IMR-90 (cell line): ENCODE measurements around the gene CIRBP. TPM values are rescaled to one million over a fixed set of nuclear protein-coding genes. Genes with fewer than 3 reads are reported as not detected.

Experiments
- ATAC-seq: fragments of 200-7000 bp; cut with Tn5 transposase; 2 replicates; pipeline ENCODE4 v1.9.1; 2020; ENCODE audit warnings: low read depth, mild to moderate bottlenecking, moderate library complexity
- BruUV-seq: library from RNA; stranded (reverse); fragments of 400-500 nt; replicated peaks from 2 replicates; lab custom pipeline; 2021; lab: Mats Ljungman, UMichigan
- CTCF ChIA-PET: fragments of 300-600 bp; formaldehyde crosslinking; extraction: SDS; loops from one replicate; lab custom pipeline; 2021; ENCODE audit warnings: antibody characterized with exemption; lab: Yijun Ruan, JAX
- POLR2A ChIA-PET: fragments of 300-600 bp; sonication (Branson Sonifier 250); formaldehyde crosslinking; loops from one replicate; lab custom pipeline; 2022; ENCODE audit warnings: antibody characterized with exemption; ENCODE audit not compliant: unreplicated experiment; lab: Charles Lee
- DNase-seq: peaks from one replicate; pipeline ENCODE4 v3.0.0; 2013
- H2AFZ ChIP-seq: replicated peaks from 2 replicates; pipeline ENCODE3; 2013; ENCODE audit warnings: low read length, mild to moderate bottlenecking; ENCODE audit not compliant: poor library complexity
- H2AK5ac ChIP-seq: 2 replicates; pipeline ENCODE4 v1.6.1; 2013; ENCODE audit warnings: low read depth, low read length, inconsistent platforms
- H2AK9ac ChIP-seq: replicated peaks from 2 replicates; pipeline ENCODE3; 2013; ENCODE audit warnings: mild to moderate bottlenecking, low read depth, low read length, moderate library complexity; ENCODE audit not compliant: poor library complexity
- H2BK120ac ChIP-seq: 2 replicates; pipeline ENCODE4 v1.6.1; 2013; ENCODE audit warnings: low read depth, low read length, inconsistent platforms
- H2BK15ac ChIP-seq: 3 replicates; pipeline ENCODE4 v1.6.1; 2013; ENCODE audit warnings: low read depth, low read length, inconsistent platforms
- H2BK20ac ChIP-seq: 2 replicates; pipeline ENCODE4 v1.6.1; 2013; ENCODE audit warnings: low read depth, mild to moderate bottlenecking, inconsistent platforms, low read length, moderate library complexity
- H2BK5ac ChIP-seq: 2 replicates; pipeline ENCODE4 v1.6.1; 2013; ENCODE audit warnings: mild to moderate bottlenecking, low read depth, low read length, inconsistent platforms; ENCODE audit not compliant: poor library complexity, severe bottlenecking
- H3K14ac ChIP-seq: replicated peaks from 2 replicates; pipeline ENCODE4 v1.6.1; 2013; ENCODE audit warnings: low read depth, low read length, inconsistent platforms
- H3K18ac ChIP-seq: 2 replicates; pipeline ENCODE4 v1.6.1; 2013; ENCODE audit warnings: low read depth, low read length, control low read depth
- H3K23ac ChIP-seq: 2 replicates; pipeline ENCODE4 v1.6.1; 2013; ENCODE audit warnings: low read depth, low read length, inconsistent platforms
- H3K27ac ChIP-seq: 2 replicates; pipeline ENCODE4 v1.5.1; 2013; ENCODE audit warnings: mild to moderate bottlenecking, control low read depth, low read length; ENCODE audit not compliant: insufficient read depth
- H3K27me3 ChIP-seq: 2 replicates; pipeline ENCODE4 v1.6.1; 2013; ENCODE audit warnings: low read length; ENCODE audit not compliant: control insufficient read depth, insufficient read depth
- H3K36me3 ChIP-seq: 2 replicates; pipeline ENCODE4 v1.6.1; 2013; ENCODE audit warnings: low read length, mixed read lengths; ENCODE audit not compliant: control insufficient read depth, insufficient read depth
- H3K4ac ChIP-seq: 2 replicates; pipeline ENCODE4 v1.6.1; 2013; ENCODE audit warnings: low read depth, low read length, inconsistent platforms
- H3K4me1 ChIP-seq: 2 replicates; pipeline ENCODE4 v1.6.1; 2013; ENCODE audit warnings: low read length, mixed read lengths; ENCODE audit not compliant: control insufficient read depth, insufficient read depth
- H3K4me2 ChIP-seq: 2 replicates; pipeline ENCODE4 v1.6.1; 2013; ENCODE audit warnings: low read depth, mild to moderate bottlenecking, control low read depth, low read length, moderate library complexity
- H3K4me3 ChIP-seq: 2 replicates; pipeline ENCODE4 v1.5.1; 2013; ENCODE audit warnings: low read depth, mild to moderate bottlenecking, control low read depth, low read length, moderate library complexity; ENCODE audit not compliant: insufficient read depth
- H3K56ac ChIP-seq: 2 replicates; pipeline ENCODE4 v1.6.1; 2013; ENCODE audit warnings: low read length, inconsistent platforms; ENCODE audit not compliant: insufficient read depth; ENCODE audit errors: extremely low read depth
- H3K79me1 ChIP-seq, 2 experiments: 2 replicates each; pipeline ENCODE4 v1.6.1; 2013; ENCODE audit warnings: low read length in 2 of 2, inconsistent platforms in 1 of 2, low read depth in 1 of 2
- H3K9ac ChIP-seq: 2 replicates; pipeline ENCODE4 v1.6.1; 2013; ENCODE audit warnings: low read depth, low read length, control low read depth
- H3K9me1 ChIP-seq: 2 replicates; pipeline ENCODE4 v1.6.1; 2013; ENCODE audit warnings: low read length, inconsistent platforms; ENCODE audit not compliant: insufficient read depth
- H3K9me3 ChIP-seq: 2 replicates; pipeline ENCODE4 v1.6.1; 2013; ENCODE audit warnings: low read length; ENCODE audit not compliant: control insufficient read depth, insufficient read depth
- H4K20me1 ChIP-seq: 2 replicates; pipeline ENCODE4 v1.6.1; 2013; ENCODE audit warnings: low read length, inconsistent platforms; ENCODE audit not compliant: insufficient read depth
- H4K5ac ChIP-seq: 2 replicates; pipeline ENCODE4 v1.6.1; 2013; ENCODE audit warnings: mild to moderate bottlenecking, low read depth, low read length, control low read depth
- H4K8ac ChIP-seq, 2 experiments: 2 replicates each; pipeline ENCODE4 v1.6.1; 2013; ENCODE audit warnings: low read depth in 2 of 2, low read length in 2 of 2, control low read depth in 1 of 2, inconsistent platforms in 1 of 2
- H4K91ac ChIP-seq: 2 replicates; pipeline ENCODE4 v1.6.1; 2013; ENCODE audit warnings: low read depth, low read length, inconsistent platforms; ENCODE audit not compliant: insufficient read depth
- FOS ChIP-seq: fragments of 150-350 bp; IDR thresholded peaks from 2 replicates; pipeline ENCODE4 v1.6.1; 2016; ENCODE audit warnings: low read depth, low read length
- NFE2L2 ChIP-seq: fragments of 150-350 bp; IDR thresholded peaks from 2 replicates; pipeline ENCODE4 v1.6.1; 2016; ENCODE audit warnings: low read depth, mild to moderate bottlenecking, low read length
- SMC3 ChIP-seq: fragments of 150-350 bp; IDR thresholded peaks from 2 replicates; pipeline ENCODE4 v1.6.1; 2016; ENCODE audit warnings: low read depth, mild to moderate bottlenecking, antibody characterized with exemption, low read length, moderate library complexity
- WGBS, 2 experiments: methylation state at CpG; one replicate each; pipeline versions ENCODE4 v1.1.5 to v1.1.7; 2013; ENCODE audit warnings: missing lambda C conversion rate in 2 of 2; ENCODE audit not compliant: insufficient read length in 1 of 2; ENCODE audit errors: extremely low coverage in 2 of 2; 5-methylcytosine and 5-hydroxymethylcytosine counted together
- dilution Hi-C: fragments of 300-500 bp; cut with HindIII; formaldehyde crosslinking; loops from one replicate; pipeline ENCODE4 v1.14.3; 2018; ENCODE audit warnings: low sequenced_read_pairs; ENCODE audit not compliant: unreplicated experiment
- in situ Hi-C: fragments of 300-500 bp; cut with MboI; formaldehyde crosslinking; loops from 3 replicates; pipeline ENCODE4 v1.14.3; 2019; ENCODE audit warnings: low sequenced_read_pairs, inconsistent platforms, mixed read lengths
- intact Hi-C: fragments of 100-400 bp; cut with micrococcal nuclease; formaldehyde crosslinking; loops from 2 replicates; pipeline ENCODE4 v1.10.0; 2022
- polyA plus RNA-seq, 3 experiments: library from polyadenylated mRNA; depleted of rRNA; stranded (reverse); fragments of >200 nt; gene quantifications; 2 replicates each; pipeline ENCODE4 v1.2.3, GENCODE V29; 2012; ENCODE audit warnings: low replicate concordance in 1 of 3
- total RNA-seq: library from RNA; depleted of rRNA; stranded (reverse); fragments of >200 nt; gene quantifications from 2 replicates; pipeline ENCODE4 v1.2.3, GENCODE V29; 2012

CIRBP gene
- total and polyA plus RNA-seq, 2 of the 4 experiments (the other 2 are of a cell fraction) = 299 to 542 TPM

DNA sequence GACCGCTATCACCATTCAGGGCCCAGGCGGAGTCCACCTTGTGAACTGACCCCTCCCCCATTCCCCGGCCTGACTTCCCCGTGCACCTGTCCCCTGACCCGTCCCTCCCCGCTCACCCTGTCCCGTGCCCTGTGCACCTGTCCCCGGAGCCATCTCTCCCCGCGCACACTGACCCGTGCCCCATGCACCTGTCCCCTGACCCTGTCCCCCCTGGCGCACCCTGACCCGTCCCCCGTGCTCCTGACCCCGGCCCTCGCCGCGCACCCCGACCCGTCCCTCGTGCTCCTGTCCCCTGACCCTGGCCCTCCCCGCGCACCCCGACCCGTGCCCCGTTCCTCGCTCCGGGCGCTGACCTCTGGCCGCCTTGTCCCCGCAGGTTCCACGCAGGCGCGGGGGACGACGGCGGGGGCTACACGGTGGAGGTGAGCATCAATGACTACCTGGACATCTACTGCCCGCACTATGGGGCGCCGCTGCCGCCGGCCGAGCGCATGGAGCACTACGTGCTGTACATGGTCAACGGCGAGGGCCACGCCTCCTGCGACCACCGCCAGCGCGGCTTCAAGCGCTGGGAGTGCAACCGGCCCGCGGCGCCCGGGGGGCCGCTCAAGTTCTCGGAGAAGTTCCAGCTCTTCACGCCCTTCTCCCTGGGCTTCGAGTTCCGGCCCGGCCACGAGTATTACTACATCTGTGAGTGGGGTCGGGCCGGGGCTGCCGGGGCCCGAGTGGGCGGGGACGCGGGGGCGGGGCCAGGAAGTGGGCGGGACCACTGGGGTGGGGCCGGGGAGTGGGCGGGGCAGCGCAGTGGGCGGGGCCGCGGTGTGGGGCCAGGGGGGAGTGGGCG is 26.3 kb downstream of the CIRBP start (continued):
- TF ChIP-seq FOS = no peak

DNA sequence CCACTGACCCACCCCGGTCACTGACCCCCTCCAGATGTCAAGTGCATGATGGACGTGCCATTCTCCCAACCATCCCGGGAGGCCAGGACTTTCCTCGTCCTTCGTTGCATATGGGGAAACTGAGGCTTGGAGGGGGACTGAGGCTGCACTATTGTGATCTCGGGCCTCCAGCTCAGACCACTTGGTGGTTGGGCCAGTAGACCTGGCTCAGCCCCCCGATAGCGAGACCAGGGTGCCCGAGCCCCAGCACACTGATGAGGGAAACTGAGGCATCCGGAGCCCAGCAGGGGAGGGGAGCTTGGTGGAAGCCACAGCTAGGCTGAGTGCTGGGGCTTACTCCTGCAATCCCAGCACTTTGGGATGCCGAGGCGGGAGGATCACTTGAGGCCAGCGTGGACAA is 26.9 kb downstream of the CIRBP start:
- Histone ChIP-seq H4K20me1 (no peaks in the 10 kb centered on the region), H3K4me1 (peaks cover 3% of the 10 kb centered on the region; the same call in 1 of the 2 replicates), H2BK120ac (no peak overlapping the region), H2AFZ (no peak overlapping the region), H4K91ac (no peak overlapping the region), H3K14ac (no peak overlapping the region), H3K9me3 (no peaks in the 10 kb centered on the region), H3K9ac (no peak overlapping the region), H3K36me3 (no peaks in the 10 kb centered on the region), H3K27ac (no peak overlapping the region), H3K18ac (no peak overlapping the region), H3K23ac (no peak overlapping the region), H3K9me1 (no peaks in the 10 kb centered on the region), H3K4me3 (no peak overlapping the region), H3K56ac (no peak overlapping the region), H3K4me2 (no peak overlapping the region), H3K27me3 (peaks cover 17% of the 10 kb centered on the region; the same call in 1 of the 2 replicates), H4K5ac (no peak overlapping the region), H2BK20ac (no peak overlapping the region), H2BK5ac (no peak overlapping the region), H2AK5ac (no peak overlapping the region), H3K79me1 (no peaks in the 10 kb centered on the region), H4K8ac (no peak overlapping the region), H2BK15ac (no peak overlapping the region), H2AK9ac (no peak overlapping the region), H3K4ac (no peak overlapping the region)
- DNase-seq (no peak), ATAC-seq (no peak)
- ChIA-PET POLR2A (no interaction called here), CTCF (no interaction called here)
- in situ Hi-C loops (no loop called here), dilution Hi-C loops (no loop called here), intact Hi-C loops (no loop called here)
- 95% methylated on average over 3 of the region's 13 CpGs; no CpG with 5 or more reads in 1 of the 2 experiments for WGBS, 2 experiments
- no TSS peak for BruUV-seq
- TF ChIP-seq NFE2L2 = no peak
- no peak for TF ChIP-seq SMC3
